WTC11 (cell line): ENCODE data around the gene TEX55.

Experiments used
- ATF1 ChIP-seq: sonication (generic); formaldehyde crosslinking; IDR thresholded peaks from 2 replicates; pipeline ENCODE4 v1.8.1; 2023; ENCODE audit warnings: mild to moderate bottlenecking, moderate library complexity, missing genetic modification reagents
- ATF2 ChIP-seq: sonication (generic); formaldehyde crosslinking; IDR thresholded peaks from 2 replicates; pipeline ENCODE4 v1.8.1; 2022; ENCODE audit warnings: low read depth, missing genetic modification reagents, borderline replicate concordance
- CBFB ChIP-seq: sonication (generic); formaldehyde crosslinking; IDR thresholded peaks from 2 replicates; pipeline ENCODE4 v1.8.1; 2022; ENCODE audit warnings: mild to moderate bottlenecking, low read depth, missing genetic modification reagents
- CREM ChIP-seq: sonication (generic); formaldehyde crosslinking; IDR thresholded peaks from 2 replicates; pipeline ENCODE4 v1.8.1; 2022; ENCODE audit warnings: mild to moderate bottlenecking, missing genetic modification reagents, moderate library complexity
- CTCF ChIP-seq: fragments of 200-600 bp; IDR thresholded peaks from 2 replicates; pipeline ENCODE4 v1.8.0; 2022; ENCODE audit warnings: antibody characterized with exemption
- E2F4 ChIP-seq: sonication (generic); formaldehyde crosslinking; IDR thresholded peaks from 2 replicates; pipeline ENCODE4 v1.8.1; 2022; ENCODE audit warnings: low read depth, mild to moderate bottlenecking, moderate library complexity, missing genetic modification reagents, borderline replicate concordance
- FOXJ3 ChIP-seq: sonication (generic); formaldehyde crosslinking; IDR thresholded peaks from 2 replicates; pipeline ENCODE4 v1.9.0; 2021; ENCODE audit warnings: missing genetic modification reagents, mild to moderate bottlenecking, borderline replicate concordance
- MAX ChIP-seq: sonication (generic); formaldehyde crosslinking; IDR thresholded peaks from 2 replicates; pipeline ENCODE4 v1.8.0; 2022; ENCODE audit warnings: mild to moderate bottlenecking, missing genetic modification reagents
- USF2 ChIP-seq: sonication (generic); formaldehyde crosslinking; IDR thresholded peaks from 2 replicates; pipeline ENCODE4 v1.8.1; 2023; ENCODE audit warnings: mild to moderate bottlenecking, missing genetic modification reagents, moderate library complexity

GRCh38 chr3:119145500-119146167 lies at the start of gene TEX55:
- no peak for TF ChIP-seq CBFB
- peak; percentile 43; the same call in 1 of the 2 replicates for TF ChIP-seq USF2 (CRISPR knock-in tag)
- no peak for TF ChIP-seq CTCF
- TF ChIP-seq ATF1 (CRISPR knock-in tag): no peak
- TF ChIP-seq CREM (CRISPR knock-in tag): no peak
- TF ChIP-seq MAX (CRISPR knock-in tag): peak; percentile 83
- no peak for TF ChIP-seq ATF2 (CRISPR knock-in tag)
- no peak for TF ChIP-seq E2F4 (CRISPR knock-in tag)
- no peak for TF ChIP-seq FOXJ3 (CRISPR knock-in tag)
